Activated CD4-positive, alpha-beta T cell treated with anti-CD3 and anti-CD28 coated beads for 24 hours (primary cell): ENCODE results near the gene CDK2AP2.

Source experiments
- DNase-seq, 2 donors: peaks; one replicate each; pipeline ENCODE4 v3.0.0-alpha.2; 2020; ENCODE audit warnings: low read depth in 2 of 2

CDK2AP2 gene

DNA sequence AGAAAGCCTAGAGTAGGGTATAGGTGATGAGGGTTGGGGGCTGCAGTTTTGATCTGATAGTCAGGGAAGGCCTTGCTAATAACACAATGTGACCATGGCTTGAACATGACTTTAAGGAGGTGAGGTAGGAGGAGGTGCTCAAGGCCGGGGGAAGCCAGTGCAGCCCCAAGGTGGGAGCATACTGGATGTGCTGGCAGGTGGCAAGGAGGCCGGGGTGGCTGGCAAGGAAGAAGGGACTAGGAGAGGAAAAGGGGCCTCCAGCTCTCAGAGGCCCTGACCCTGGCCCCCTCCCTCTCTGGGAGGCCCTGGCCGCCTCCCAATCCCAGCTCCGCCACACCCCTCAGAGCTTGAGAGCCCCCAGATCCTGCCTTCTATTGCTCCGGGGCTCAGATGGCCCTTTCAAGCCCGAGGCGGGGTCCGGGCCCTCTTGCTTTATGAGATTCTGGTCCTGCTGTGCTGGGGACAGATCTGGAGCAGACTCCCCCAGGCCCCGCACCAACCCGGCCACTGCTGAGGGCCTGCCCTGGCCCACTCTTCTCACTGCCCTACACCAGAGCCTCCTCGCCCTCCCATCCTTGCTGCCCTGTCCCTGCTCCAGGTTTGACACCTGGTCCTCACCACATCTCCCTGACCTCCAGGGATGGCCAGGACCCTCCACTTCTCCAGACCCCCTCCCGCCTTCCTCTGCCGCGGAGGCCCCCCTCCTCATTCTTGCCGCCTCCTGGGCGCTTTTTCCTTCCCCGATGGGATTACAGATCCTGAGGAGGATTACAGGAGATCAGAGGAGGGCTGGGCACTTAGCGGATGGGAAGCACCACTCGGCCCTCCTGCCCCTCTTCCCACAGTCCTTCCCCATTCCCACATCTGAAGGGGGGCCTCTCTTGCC is 4.6 kb downstream of the CDK2AP2 start:
- DNase-seq, result no peak

- DNase-seq, result no peak
Observed at GRCh38 chr11:67502328-67502979, 5.5 kb downstream of the CDK2AP2 start.

GRCh38 chr11:67501854-67502253 is 6.1 kb downstream of the CDK2AP2 start:
- DNase-seq, result no peak

- no peak for DNase-seq
Observed at GRCh38 chr11:67500831-67501715, 6.9 kb downstream of the CDK2AP2 start.

DNA sequence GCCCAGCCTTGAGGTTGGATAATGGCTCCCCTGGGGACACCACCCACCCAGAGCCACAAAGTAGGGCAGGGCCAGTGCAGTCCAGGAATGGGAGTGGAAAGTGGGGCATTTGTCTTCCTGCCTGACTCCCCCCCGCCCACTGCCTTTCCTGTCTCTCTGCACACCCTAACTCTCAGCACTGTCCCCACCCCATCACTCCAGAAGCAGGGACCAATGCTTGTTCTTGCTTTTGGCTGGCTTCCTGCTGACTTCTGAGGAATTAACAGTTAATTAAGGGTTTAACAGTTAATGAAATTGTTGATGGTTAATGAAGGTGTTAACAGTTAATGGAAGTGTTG is 7.5 kb downstream of the CDK2AP2 start:
- no peak for DNase-seq

DNA sequence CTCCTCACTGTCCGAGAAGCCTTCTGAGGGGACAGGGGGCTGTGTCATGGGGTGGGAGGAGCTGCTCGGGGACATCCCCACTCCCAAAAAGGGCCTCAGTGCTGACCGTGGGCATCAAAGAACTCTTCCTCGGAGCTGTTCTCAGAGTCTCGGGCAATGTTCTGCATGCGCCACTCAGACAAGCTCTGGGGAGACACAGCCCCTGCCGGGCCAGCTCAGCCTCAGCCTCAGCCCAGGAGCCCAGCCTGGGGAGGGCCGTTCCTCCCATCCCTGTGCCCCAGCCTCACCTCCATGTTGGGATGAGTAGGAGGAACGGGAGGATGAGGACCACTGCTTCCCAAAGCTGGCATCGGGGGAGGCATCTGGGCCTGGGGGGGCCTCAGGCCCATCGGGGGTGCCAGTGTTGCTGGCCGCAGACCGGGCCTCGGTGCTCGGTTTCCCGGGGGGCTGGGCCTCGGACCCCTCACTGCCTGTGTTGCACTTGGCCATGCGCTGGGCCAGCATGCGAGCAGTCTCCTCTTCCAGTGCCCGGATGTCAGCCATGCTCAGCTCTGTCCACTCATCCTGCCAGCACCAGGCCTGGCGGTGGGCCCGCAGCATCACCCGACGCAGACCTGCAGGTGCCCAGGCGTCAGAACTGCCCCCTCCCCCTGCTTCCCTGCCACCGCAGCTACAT is 8.0 kb downstream of the CDK2AP2 start:
- no peak for DNase-seq

DNA sequence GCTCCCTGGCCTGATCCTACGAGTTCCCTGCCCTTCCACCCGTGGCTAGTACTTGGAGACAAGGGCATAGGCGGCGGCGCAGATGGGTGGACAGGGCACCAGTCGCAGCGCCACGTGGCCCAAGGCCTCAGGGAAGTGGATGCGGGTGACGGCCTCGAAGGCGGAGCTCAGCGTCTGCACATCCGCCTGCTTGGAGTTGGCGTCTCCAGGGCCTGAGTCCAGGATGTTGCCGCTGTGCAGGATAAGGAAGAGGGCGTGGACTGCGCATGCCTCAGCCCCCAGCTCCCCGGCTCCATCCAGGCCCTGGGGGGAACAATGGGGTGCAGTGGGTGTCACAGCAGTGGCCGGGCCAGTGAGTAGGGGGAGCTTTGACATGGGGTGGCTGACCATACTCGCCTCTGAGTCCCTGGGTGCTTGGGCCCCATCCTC is 9.4 kb downstream of the CDK2AP2 start:
- DNase-seq, result no peak

GRCh38 chr11:67497656-67498291 is 10.2 kb downstream of the CDK2AP2 start:
- DNase-seq, result no peak

DNA sequence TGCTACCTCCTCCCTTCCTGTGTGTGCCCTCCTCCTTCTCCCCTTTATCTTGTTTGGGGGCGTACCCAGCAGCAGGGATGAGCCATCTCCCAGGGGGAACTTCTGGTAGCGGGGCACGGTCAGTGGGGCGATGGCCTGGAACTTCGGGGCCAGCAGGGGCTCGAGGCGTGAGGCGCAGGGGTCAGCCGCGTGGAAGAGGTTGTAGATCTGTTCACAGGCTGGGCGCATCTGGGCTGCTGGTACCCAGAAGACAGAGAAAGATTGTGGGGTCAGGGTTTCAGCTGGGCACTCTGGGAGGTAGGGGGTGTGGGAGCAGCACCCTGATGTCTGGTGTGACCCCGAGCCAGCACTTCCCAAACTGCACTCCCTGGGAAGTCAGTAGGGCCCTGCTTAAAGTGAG is 11.8 kb downstream of the CDK2AP2 start:
- no peak for DNase-seq

DNA sequence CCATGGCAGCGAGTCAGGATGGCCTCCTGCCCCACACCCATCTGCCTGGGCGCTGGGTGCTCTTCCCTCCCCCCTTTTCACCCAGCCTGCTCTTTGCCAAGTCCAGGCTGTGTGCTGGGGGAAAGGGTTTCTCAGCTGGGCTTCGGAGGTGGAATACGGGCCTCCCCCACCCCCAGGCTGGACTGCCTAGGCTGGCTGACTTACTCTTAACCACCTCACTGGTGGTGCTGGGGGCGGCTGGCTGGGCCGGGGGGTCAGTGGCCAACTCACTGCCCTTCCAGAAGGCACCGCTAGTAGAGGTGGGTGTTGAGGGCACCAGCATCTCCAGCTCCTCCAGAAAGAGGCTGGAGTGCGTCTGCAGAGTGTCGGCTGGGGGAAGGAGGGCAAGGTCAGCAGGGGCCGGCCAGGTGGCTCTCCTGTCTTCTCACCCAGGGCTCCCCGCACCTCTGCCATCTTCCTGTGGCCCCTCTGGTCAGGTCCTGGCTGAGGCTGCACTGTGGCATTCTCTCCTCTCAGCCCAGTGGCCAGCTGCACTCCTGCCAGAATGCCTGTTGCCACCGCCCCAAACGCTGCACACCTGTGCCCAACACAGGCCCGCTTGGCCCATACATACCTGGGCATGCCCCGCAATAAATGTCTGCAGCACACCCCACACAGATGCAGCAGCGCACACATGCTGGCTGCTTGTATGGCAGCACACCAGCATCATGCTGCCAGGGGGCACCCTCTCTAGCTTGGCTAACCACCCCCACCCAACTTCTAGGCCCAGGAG is 12.5 kb downstream of the CDK2AP2 start:
- no peak for DNase-seq

DNA sequence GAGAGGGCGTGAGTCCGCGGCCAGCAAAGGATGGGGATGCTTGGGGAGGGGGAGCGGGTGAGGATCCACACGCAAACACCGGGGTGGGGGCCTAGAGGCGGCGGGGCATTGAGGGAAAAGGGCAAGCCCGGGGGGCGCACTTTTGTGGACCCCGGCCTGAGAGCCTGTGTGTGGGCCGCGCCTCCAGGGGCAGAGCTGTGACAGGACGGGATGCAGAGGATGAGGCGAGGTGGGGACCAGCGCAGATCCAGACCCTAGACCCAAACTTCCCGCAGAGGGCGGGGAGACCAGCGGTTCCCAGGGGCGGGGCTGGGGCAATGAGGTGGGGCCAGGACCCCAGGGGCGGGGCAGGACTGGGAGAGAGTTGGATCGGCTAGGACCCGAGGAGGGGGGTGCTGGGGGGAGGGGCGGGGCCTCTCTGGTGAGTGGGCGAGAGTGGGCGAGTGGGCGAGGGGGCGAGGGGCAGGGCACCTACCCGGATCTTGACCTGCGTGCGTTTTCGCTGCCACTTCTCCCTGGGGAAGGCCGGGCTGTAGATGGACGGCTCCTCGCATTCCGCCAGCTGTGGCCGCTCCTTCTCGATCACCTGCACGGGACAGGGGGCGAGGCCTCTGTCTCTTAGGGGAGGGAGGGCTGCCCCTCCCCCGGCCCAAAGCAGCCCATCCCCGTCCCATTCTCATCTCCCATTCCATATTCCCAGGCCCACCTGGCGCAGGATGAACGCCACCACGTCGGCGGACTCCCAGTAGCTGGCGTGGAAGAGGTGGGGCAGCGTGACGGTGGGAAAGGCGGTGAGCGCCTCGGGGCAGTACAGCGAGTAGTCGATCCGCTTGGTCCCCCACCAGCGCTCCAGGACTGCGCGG is 13.4 kb downstream of the CDK2AP2 start:
- no peak for DNase-seq

DNA sequence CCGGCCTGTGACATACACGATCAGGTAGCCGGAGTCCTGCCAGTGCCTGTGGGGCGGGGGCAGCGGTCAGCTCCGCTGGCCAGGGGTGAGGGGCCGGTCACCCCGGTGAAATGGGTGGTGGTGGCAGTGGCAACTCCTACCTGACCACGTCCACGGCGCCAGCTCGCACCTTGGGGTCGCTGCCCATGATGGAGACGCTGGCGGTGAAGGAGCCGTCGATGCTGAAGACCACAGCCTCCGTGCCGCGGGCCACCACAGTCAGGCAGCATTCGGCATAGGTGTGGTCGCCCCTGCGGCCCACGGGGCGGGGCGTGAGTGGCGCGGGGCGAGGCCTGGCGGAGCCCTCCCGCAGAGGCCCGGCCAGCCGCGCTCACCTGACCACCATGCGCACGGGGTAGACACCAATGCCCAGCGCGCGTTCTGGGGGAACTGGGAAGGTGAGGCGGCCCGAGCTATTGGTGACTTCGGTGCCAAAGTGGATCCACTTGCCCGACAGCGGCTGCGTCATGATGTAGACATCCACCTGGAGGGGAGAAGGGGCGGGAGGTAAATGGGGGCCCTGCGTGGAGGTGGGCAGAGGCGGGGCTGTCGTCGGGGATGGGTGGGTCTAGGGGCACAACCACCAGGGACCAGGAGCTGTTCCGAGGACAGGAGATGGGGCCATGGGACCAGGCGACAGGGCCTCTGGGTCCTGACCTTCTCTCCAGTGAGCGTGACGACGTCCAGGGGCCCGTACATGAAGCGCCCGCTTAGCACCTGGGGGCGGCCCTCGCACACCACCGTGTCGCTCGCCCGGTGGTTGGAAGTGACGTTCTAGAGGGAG is 14.2 kb downstream of the CDK2AP2 start:
- DNase-seq, result no peak

GRCh38 chr11:67492801-67493547 is 15.0 kb downstream of the CDK2AP2 start:
- no peak for DNase-seq

DNA sequence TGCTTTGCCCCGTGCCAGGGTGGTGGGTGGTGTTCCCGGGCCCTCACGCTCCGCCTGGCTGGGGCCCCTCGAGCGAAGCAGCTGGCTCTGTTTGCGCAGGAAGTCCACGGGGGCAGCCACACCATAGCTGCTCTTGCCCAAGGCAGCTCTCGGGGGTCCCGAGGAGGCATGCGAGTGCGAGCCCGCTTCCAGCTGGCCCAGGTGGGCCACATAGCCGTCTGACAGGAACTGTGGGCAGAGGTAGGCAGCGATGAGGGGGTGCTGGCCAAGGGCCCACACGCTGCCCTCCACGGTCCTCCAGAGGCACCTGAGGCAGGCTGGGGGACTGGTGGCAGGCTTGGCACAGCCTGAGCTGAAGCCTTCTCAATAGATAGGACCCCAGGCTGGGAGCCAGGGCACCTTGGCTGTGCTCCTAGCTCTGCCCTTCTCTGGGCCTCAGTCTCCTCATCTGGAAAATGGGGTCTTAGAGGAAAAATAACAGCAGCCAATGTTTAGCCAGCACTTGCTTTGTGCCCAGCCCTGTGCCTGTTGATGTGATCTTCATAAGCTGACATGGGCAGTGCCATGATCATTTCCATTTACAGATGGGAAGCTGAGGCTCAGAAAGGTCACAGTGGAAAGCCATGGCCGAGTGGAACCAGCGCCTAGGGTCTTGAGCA is 15.8 kb downstream of the CDK2AP2 start:
- DNase-seq, result no peak

DNA sequence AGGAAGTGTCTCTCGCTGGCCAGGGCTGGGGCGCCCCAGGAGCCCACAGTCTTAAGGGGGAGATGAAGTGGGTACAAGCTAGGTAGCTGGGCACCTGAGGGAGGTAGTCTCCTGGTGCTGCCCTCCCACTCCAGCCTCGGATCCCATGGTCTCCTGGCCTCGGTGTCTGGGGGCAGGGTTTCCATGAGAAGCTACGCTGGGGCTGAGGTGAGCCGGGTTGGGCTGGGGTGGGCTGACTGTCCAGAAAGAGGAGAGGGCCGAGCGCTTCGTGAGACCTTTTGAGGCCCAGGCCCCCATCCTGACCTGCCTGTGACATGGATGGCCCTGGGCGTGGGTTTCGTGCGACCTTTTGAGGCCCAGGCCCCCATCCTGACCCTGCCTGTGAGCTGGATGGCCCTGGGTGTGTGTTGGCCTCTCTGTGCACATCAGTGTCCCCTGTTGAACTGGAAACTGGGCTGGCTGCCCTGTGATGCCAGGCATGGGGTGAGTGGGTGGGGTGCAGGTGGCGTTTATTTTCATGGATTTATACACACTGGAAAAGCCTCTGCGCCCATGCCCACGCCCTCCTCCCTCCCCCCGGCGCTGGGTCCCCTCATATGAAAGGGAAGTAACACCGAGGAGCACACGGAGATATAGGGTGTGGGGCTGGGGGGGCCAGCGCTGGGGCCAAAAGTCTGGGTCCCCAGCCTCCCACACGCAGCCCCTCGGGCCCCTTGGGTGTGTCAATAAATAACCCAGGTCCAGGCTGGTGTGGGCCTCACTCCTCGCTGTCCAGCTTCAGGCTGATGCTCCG is 16.5 kb downstream of the CDK2AP2 start:
- no peak for DNase-seq

- DNase-seq, result no peak
Observed at GRCh38 chr11:67490727-67491065, 17.3 kb downstream of the CDK2AP2 start.
